Myocyte (in vitro differentiated cells): ENCODE data around the gene UBE2R2. TPM values are rescaled to one million over a fixed set of nuclear protein-coding genes. Genes with fewer than 3 reads are reported as not detected.

Experiments used
- total RNA-seq: library from RNA; depleted of rRNA; stranded (reverse); fragments of >200 nt; gene quantifications from 2 replicates; pipeline ENCODE4 v1.2.3, GENCODE V29; 2014

UBE2R2 gene
- total RNA-seq, 1 donor from 2014 or later, result 17.1 TPM

Other genes with a start within 250 kb of the UBE2R2 start
- gene PRSS3, start 21.6 kb upstream of the UBE2R2 start, total RNA-seq, result not detected in 2 replicates
- gene UBAP2, start 231.7 kb downstream of the UBE2R2 start, total RNA-seq, result 14.0 and 14.1 TPM in 2 replicates